NCI-H2227 (cell line): Measurements from ENCODE around the gene DDX42.
"Not testable (repeated sequence)": the region's sequence is repeated elsewhere in the genome, so short reads cannot be mapped to it uniquely, and the experiment has no call there.

Source experiments
- DNase-seq: peaks from one replicate; lab custom pipeline; 2025; ENCODE audit not compliant: unreplicated experiment; lab: John Stamatoyannopoulos, UW

Gene DDX42

DNA sequence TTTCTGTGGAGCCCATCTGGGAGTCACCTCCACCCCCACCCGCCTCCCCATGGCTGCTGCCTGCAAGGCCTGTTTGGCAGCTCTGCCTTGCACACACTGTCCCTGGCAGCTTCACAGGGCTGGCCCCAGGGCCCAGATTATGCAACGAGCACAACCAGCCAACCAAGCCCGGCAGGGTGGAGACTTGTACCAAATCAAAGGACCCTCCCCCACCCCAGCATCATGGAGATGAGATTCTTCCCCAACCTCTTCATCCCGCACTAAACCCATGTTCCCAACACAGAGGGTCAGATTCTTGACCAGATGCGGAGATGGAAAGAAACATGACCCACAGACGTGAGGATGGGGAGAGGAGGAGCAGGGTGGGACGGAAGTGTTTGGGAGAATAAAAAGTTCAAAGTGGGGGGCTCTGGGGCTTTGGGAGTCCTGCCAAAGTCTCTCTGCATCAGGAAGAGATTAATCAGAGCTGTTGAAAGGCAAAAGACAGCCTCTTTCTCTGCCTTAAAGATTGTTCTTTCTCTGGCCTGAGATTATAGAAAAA is 64.7 kb downstream of the DDX42 start:
- no peak for DNase-seq

DNA sequence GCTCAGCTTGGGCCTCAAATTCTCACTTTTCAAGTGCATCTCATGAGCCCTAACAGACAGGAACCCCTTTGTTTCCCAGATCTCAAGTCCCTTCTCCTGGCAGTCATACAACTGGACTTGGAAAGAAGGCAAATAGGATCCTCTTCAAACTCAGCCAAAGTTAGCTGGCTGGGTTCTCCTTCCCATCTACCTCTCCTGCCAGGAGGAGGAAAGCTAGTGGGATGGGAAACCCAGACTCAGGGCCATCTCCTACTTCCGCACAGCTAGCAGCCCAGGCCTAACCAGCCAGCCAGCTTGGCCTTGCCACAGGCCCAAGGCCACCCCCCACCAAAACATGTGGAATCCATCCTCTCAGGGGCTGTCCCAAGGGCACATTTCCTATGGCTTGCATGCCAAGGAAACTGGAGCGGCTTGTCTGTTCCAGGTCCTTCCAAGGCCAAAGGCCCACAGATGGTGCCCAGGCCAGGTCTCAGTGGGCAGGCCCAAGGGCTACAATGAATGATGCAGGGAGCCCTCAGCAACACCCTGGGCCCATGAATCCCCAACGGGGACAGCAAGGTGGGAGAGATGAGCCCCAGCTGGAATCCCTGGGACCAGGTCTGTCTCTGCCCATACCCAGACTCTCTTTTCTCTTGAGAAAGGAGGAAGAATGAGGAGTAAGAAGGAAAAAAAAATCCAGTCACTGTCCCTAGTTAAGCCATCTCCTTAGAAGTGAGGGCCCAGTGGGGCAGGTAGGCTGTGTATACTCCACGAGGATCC is 66.8 kb downstream of the DDX42 start:
- DNase-seq: no peak

DNA sequence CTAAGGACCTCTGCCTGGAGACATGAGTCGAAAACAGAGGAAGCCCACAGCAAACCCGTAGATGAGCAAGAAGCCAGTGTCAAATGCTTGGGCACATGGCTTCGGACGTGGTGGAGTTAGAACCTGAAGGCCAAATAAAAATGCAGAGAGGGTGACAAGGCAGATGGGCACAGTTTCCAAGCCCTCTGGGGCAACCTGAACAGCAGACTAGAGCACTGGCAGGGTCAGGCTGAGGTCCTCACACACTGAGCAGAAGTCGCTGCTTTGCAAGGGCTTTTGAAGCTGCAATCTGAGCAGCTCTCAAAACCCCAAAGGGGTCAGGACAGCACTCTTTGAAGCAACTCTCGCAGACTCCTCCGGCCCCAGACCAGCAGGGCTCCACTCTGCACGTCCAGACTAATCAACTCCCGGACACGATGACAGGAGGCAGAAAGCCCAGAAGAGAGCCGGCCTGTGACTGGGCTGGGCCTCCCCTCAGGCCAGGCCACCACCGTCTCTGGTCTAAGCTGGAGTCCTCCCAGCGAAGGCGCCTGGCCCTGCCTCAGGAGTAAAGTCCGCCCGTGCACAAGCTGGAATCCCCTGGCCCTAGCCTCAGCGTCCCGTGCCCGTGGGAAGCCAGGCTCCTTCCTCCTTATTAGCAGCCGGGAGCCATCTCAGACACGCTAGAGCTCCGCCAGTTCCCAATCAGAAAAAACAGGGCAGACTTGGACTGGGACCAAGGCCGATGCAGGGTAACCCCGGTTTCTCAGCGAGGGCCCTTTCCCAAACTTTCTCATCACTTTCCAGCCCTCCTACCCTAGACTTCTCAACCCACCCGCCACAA is 67.6 kb downstream of the DDX42 start:
- peak; percentile 54 for DNase-seq

DNA sequence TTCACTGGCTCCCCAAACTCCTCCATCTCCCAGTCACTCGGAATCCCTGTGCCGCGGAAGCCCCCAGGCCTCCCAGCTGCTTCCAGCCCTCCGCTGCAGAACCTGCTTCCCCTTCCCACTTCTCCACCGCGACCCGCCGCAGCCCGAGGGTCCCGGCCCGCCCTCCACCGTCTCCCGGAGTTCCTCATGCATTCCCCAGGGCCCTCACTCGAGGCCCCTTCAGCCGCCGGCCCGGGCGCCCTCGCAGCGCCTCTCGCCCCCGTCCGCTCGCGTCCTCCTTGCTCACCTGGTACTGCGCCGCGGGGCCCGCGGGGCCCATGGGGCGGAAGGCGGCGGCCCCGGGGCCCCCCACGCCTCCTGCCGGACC is 68.2 kb downstream of the DDX42 start:
- DNase-seq: peak; percentile 78

DNA sequence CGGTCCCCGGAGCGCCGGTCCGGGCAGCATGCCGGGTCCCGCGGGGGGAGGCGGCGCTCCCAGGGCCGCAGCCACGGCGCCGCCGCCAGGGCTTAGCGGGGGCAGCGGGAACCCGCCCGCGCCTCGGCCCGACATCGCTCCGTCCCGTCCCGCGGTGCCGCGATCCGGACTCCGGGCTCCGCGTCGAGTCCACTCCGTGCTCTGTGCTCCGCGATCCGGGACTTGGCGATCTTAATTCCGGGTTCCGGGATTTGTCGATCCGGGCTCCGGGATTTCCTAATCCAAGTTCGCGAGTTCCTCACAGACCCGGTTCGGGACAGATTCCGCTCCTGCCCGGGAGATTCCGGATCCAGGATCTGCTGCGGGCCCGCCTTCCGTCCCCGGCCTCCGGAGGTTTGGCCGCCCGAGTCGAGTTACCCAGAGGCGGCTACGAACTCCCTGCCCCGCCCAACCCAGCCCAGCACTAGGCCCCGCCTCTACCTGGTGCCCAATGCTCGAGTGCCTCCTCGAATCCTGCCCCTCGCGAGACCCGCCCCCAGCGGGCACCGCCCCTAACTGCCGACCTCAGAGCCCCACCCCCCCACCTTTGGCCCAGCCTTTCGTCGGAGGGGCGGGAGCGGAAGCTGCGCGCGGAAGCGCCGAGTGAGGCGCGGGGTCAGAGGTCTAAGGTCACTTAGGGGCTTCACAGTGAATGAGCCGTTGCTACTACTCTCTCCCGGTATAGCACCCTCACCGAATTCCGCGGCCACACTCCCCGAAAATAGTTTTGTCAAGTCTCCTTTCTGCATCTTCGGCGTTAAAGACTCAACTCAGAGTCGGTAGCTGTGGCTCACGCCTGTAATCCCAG is 68.8 kb downstream of the DDX42 start, which contains the start of gene SMARCD2:
Gene SMARCD2, minus strand, starts transcription at position 146 of the 847 bp plus-strand sequence. Its CDS starts 11 bp downstream, at position 135.
- peak; percentile 100 for DNase-seq

DNA sequence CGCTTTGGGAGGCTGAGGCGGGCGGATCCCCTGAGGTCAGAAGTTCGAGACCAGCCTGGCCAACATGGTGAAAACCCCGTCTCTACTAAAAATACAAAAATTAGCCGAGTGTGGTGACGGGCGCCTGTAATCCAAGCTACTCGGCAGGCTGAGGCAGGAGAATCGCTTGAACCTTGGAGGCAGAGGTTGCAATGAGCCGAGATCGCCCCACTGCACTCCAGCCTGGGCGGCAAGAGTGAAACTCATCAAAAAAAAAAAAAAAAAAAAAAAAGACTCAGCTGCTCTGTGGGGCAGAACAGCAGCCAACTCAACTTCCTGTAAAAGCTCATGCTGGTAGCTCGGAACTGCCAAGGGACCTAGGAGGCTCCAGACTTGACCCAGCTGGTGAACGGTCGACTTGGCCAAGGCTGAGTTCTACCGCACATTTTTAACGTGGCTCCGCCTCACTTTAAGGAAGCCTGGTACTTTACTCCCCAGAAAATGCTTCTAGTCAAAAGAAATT is 69.5 kb downstream of the DDX42 start:
- peak; percentile 27 for DNase-seq

DNA sequence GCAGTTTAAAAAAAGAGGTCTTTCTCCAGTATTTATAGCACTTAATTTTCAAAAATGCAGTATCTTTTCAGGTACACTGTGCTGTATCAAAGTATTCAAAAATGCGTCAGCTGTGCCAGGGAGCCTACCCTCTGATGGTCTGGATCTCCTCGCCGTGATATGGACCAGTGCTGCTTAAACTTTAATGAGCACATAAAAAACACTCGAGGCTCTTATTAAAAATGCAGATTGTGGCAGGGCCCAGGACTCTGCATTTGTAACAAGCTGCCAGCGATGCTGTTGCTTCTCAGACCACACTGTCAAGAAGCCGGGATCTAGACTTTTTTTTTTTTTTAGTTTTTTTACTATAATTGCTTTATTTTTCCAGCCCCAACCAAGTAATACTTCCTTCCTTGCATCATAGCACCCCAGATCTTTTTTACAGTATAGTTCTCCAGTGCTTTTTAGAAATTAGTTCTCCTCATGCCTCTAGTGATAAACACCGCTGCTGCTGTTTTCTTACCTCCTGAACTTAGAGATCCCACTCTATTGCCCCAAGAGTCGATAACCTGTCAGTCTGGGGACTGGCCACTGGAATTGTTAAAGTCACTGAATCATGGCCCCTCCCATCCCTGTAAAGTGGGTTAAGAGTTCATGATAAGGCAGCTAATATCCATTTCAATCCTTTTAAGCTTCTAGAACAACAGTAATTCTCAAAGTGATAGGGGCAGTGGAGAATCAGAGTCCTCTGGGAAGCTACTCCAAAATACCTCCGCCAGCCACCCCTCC is 70.1 kb downstream of the DDX42 start:
- no peak for DNase-seq

DNA sequence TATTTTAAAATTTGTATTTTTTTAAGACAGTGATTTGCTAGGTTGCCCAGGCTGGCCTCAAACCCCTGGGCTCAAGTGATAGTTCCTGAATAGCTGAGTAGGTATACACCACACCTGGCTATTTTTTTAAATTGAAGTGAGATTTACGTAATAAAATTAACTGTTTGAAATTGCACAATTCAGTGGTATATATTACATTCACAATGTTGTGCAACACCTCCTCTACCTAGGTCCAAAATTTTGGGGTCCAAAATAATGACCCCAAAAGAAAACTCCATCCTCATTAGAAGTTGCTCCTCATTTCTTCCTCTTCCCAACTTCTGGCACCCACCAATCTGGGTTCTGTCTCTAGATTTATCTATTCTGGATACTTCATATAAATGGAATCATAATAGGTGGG is 71.5 kb downstream of the DDX42 start:
- no peak for DNase-seq

DNA sequence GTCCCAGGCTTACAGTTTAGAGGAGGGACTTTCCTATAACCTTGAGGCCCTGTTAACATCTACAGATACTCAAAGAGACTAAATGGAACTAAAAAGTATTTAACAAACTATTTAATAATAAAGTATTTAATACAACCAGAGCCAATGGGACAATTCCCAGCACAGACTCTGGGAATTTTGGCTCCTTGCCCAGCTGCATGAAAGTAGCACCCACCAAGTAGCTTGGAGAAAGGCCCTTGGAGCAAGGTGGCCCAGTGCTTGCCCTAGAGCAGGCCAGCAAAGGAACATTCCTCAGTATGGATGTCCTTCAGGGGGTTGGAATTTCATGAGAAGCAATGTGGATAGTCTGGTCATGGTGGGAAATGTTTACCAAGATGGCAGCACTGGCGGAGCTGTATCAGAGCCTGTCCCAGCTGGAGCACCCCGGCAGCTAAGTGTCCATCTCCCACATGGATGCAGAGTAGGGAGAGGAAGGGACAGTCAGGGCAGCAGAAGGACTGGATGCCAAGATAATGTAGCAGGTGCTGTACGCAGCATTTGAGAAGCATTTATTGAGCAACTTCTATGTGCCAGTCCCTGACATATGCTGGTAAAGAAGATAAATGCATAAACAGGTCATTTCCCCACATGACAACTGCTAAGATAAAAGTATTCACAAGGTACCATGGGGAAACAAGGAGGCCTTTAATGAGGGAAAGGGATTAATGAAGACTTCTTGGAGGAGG is 73.7 kb downstream of the DDX42 start:
- DNase-seq: no peak

DNA sequence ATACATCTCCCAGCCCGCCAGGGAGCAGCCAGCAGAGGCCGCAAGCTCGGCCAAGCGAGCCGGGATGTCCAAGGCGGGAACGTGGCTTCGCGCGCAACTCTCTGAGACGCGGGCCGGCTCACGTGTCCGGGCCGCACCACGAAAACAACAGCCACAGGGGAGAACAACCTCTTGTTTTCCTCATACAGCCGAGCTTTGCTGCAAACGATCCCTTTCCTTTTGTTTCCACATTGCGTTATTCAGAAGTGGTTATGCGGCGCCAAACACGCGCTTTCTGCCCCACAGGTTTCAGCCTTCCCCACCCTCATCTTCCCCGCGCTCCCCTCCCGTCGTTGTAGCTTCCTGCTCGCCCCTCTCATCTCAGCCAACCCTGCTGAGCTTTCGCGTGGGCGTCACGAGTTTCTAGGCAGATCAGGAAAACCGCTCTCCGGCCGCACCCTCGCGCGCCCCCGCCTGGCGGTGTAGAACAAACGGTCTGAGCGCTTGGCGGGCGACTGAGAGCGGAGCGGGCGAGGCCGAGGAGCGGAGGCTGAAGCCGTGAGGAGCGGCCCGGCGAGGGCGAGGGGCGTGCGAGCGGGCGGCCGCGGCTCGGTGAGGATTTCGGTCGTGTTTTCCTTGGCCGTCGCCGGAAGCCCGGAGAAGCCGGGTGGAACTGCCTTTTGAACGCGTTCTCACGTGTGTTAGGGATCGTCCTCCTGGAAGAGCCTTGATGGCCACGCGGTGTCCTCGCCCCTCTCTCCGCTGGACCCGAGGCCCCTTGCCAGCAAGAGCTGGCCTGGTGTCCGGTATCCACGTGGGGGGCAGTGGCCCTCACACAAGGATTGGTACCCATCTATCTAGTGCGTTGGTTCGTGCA is 75.1 kb downstream of the DDX42 start:
- no peak for DNase-seq

DNA sequence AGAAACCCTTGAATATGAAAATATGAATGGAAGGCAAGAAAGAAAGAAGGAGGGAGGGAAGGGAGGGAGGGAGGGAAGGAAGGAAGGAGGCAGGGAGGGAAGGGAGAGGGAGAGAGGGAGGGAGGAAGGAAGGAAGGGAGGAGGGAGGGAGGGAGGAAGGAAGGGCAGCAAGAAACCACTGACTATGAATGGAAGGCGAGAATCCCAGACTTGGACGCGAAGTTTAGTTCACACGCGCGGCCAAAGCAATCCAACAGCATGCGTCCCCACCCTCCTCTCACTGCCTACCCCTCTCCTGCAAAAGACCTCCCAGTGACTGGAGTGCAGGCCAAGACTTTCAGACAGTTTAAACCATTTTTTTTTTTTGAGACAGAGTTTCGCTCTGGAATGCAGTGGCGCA is 76.4 kb downstream of the DDX42 start:
- no peak for DNase-seq

DNA sequence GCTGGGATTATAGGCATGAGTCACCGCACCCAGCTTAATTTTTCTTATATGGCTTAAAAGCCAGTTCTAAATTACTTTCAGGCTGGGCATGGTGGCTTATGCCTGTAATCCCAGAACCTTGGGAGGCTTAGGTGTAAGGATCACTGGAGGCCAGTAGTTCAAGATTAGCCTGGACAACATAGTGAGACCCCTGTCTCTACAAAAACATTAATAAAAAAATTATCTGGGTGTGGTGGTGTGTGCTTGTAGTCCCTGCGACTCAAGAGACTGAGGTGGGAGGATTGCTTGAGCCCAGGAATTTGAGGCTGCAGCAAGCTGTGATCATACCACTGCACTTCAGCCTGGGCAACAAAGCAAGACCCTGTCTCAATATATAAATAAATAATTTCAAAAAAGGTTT is 79.3 kb downstream of the DDX42 start:
- no peak for DNase-seq

DNA sequence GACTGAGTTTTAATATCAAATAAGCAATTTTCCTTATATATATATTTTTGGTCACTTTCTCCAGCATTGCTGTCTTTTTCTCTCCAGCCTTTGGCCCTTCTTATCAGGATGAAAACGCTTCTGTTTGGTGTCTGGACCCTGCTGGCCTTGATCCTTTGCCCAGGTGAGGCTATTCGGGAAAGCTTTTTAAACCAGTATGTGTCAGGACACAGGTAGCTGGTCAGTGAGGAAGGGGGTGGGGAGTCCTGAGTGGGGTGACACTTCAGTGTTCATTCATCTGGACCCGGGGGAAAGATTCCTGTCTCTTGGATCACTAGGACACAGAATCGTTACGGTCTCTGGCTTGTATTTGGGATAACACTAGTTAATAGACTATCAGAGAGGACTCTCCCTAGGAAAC is 80.7 kb downstream of the DDX42 start:
- DNase-seq: no peak

DNA sequence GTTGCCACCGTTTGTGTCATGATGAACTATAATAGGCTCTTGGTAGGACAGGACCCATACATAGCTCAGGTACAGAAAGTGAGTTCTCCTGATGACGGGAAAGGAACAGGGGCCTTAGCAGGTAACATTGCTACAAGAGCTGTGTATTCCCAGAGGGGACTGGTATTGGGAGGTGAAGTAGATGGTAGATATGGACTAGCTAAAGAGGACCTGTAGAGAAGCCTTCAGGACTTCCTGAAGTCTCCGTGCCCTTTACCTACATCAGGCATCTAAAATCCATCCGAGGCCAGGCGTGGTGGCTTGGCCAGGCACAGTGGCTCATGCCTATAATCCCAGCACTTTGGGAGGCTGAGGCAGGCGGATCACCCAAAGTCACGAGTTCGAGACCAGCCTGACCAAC is 81.2 kb downstream of the DDX42 start:
- no peak for DNase-seq

DNA sequence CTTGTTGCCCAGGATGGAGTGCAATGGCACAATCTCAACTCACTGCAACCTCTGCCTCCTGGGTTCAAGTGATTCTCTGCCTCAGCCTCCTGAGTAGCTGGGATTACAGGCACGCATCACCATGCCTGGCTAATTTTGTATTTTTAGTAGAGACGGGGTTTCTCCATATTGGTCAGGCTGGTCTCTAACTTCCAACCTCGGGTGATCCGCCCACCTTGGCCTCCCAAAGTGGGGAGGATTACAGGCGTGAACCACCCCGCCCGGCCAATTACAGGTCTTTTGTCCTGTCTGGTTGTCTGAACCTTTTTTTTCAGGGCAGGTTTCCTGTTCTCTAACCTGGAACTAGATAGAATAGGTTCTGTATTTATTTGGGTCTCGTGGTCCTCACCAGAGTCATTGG is 82.5 kb downstream of the DDX42 start:
- DNase-seq: not testable (repeated sequence)

DNA sequence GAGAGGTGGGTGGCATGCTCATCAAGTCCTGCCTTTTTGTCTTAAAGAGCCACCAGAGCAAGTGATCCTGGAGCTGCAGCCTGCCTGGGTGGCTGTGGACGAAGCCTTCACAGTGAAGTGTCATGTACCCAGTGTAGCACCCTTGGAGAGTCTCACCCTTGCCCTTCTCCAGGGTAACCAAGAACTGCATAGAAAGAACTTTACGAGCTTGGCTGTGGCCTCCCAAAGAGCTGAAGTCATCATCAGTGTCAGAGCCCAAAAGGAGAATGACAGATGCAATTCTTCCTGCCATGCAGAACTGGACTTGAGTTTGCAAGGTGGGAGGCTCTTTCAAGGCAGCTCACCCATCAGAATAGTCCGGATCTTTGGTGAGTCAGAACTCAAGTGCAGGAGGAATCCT is 85.3 kb downstream of the DDX42 start:
- DNase-seq: no peak

DNA sequence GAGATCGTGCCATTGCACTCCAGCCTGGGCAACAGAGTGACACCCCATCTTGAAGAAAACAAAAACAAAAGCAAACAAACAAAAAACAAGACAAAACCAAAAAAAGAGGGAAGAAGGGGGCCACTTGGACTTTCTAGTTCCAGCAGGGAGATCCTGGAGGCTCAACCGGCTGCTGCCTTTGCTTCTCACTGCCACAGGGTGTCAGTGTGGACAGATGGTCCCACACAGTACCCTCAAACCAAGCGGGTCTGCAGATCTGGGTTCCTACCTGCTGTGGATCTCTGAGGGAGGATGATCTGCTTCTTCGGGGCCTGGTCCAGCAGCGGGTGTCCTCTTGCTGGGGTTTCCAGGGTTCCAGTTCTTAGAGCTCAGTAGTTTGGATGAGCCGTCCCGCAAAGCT is 92.7 kb downstream of the DDX42 start:
- DNase-seq: not testable (repeated sequence)
